IPS-20b (cell line): ENCODE results near the gene DMXL2.
A peak's percentile ranks its signal among the peaks of the same experiment; 100 is the strongest.
"Not testable (repeated sequence)": the region's sequence is repeated elsewhere in the genome, so short reads cannot be mapped to it uniquely, and the experiment has no call there.

ENCODE experiments used
- H3K27ac ChIP-seq: one replicate; pipeline ENCODE4 v1.5.1; 2013; ENCODE audit warnings: low read length
- H3K27me3 ChIP-seq: 2 replicates; pipeline ENCODE4 v1.6.1; 2013; ENCODE audit warnings: mild to moderate bottlenecking, low read length, inconsistent platforms; ENCODE audit not compliant: insufficient read depth
- H3K36me3 ChIP-seq: 2 replicates; pipeline ENCODE4 v1.6.1; 2013; ENCODE audit warnings: low read depth, mild to moderate bottlenecking, inconsistent platforms, low read length, moderate library complexity; ENCODE audit not compliant: insufficient read depth
- H3K4me1 ChIP-seq: 2 replicates; pipeline ENCODE4 v1.6.1; 2013; ENCODE audit warnings: mild to moderate bottlenecking, control low read depth, inconsistent platforms, low read length, moderate library complexity; ENCODE audit not compliant: insufficient read depth
- H3K4me3 ChIP-seq: 2 replicates; pipeline ENCODE4 v1.5.1; 2013; ENCODE audit warnings: mild to moderate bottlenecking, low read length, inconsistent platforms
- H3K9ac ChIP-seq: 2 replicates; pipeline ENCODE4 v1.6.1; 2013; ENCODE audit warnings: low read depth, mild to moderate bottlenecking, inconsistent platforms, low read length, moderate library complexity
- H3K9me3 ChIP-seq: 2 replicates; pipeline ENCODE4 v1.6.1; 2013; ENCODE audit warnings: mild to moderate bottlenecking, low read depth, low read length, inconsistent platforms; ENCODE audit not compliant: insufficient read depth

The DMXL2 gene

DNA sequence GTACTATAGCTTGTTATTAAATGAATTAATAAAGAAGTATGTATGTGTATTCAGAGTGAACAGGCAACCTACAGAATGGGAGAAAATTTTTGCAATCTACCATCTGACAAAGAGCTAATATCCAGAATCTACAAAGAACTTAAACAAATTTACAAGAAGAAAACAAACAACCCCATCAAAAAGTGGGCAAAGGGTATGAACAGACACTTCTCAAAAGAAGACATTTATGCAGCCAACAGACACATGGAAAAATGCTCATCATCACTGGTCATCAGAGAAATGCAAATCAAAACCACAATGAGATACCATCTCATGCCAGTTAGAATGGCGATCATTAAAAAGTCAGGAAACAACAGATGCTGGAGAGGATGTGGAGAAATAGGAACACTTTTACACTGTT, 25.5 kb upstream of the DMXL2 start:
- H3K9ac ChIP-seq, H3K36me3 ChIP-seq, H3K4me3 ChIP-seq, H3K27me3 ChIP-seq, H3K27ac ChIP-seq, H3K4me1 ChIP-seq, H3K9me3 ChIP-seq: not testable (repeated sequence)

DNA sequence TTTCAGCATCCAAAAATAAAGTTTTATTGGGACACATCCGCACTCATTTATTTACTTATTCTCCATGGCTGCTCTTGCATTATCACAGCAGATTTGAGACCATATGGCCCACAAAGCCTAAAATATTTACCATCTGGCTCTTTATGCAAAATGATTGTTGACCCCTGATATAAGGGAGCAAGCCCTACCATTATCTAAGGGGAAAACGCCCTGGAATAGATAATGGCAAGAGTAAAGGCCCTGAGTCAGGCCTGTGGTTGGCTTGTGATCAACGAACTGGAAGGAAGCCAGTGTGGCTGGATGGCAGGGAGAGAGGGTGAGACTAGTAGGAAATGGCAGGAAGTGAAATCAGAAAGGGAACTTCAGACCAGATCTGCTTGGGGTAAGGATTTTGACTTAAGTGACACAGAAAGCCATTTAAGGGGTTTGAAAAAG, 24.6 kb upstream of the DMXL2 start:
- no peak overlapping the region for H3K4me3 ChIP-seq

DNA sequence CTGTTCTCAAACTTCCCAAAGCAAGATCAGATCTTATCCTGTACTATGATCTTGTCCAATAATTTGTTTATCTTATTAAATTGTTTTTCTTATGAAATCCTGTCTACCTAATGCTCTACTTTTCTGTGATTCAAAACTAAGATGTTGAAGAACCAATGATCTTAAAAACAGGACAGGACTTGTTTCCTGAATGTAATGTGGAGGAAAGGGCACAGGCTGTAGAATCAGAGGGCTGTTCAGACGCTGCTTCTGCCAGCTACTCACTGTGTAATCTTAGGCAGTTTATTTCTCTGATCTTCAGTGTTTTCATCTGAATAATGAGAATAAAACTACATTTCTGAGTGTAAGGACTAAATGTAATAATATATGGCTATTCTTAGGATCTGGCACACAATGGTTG, 20.1 kb upstream of the DMXL2 start:
- Histone ChIP-seq H3K27ac (no peak overlapping the region), H3K36me3 (no peaks in the 10 kb centered on the region), H3K27me3 (no peaks in the 10 kb centered on the region), H3K4me3 (no peak overlapping the region), H3K4me1 (no peaks in the 10 kb centered on the region), H3K9ac (no peak overlapping the region), H3K9me3 (no peaks in the 10 kb centered on the region)

More for the DNA sequence above, 24.6 kb upstream of the DMXL2 start:
- H3K27ac ChIP-seq = no peak overlapping the region
- no peaks in the 10 kb centered on the region for H3K4me1 ChIP-seq
- H3K36me3 ChIP-seq = no peaks in the 10 kb centered on the region
- no peaks in the 10 kb centered on the region for H3K9me3 ChIP-seq
- H3K27me3 ChIP-seq = no peaks in the 10 kb centered on the region
- no peak overlapping the region for H3K9ac ChIP-seq

DNA sequence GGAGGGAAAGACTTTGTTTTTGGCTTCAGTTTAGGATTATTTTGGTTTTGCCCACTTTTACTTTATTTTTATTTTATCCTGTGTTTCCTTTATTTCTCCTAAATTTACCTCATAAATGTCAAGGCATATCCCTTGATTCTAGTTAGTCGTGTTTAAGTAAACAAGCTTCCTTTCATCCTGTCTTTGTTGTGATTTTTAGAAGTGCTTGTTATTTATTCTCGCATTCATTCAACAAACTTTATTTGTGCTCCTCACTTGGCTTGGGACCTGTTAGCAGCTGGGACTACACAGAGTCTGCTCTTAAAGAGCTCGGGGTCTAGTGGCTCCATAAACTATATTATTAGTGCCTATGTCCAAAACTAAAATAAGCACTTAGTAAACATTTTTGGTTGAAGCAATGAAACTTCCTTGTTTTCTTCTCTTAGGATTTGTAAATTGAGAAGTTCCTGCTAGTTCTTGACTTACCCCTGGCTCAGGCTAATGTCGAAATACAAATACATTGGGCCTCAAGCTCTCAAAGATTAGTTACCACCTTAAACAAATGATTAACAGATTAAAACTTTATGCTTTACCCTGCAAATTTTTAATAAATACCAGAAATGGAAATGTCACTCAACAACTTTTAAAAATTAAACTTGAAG, 19.0 kb upstream of the DMXL2 start:
- H3K9me3 ChIP-seq = no peaks in the 10 kb centered on the region
- no peak overlapping the region for H3K9ac ChIP-seq
- H3K36me3 ChIP-seq = no peaks in the 10 kb centered on the region
- no peak overlapping the region for H3K4me3 ChIP-seq
- H3K4me1 ChIP-seq = no peaks in the 10 kb centered on the region
- H3K27ac ChIP-seq = no peak overlapping the region
- no peaks in the 10 kb centered on the region for H3K27me3 ChIP-seq

DNA sequence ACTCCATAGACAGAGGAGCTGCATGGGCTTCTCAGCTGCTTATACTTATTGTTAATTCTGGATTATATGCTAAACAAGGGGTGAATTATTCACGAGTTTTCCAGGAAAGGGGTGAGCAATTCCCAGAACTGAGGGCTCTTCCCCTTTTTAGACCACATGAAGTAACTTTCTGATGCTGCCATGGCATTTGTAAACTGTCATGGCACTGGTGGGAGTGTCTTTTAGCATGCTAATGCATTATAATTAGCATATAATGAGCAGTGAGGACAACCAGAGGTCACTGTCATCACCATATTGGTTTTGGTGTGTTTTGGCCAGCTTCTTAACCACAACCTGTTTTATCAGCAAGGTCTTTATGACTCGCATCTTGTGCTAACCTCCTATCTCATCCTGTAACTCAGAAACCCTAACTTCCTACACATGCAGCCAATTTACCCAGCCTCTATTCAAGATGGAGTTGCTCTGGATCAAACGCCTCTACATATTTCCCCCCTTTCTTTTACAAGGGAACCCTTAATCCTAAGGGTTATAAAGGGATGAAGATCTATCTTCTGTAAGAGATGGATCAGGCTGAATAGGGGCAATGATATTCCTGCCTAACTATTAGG, 12.1 kb upstream of the DMXL2 start:
- Histone ChIP-seq H3K4me3 (no peak overlapping the region), H3K9ac (no peak overlapping the region), H3K27me3 (peaks cover 9% of the 10 kb centered on the region), H3K9me3 (no peaks in the 10 kb centered on the region), H3K27ac (no peak overlapping the region), H3K4me1 (no peaks in the 10 kb centered on the region), H3K36me3 (no peaks in the 10 kb centered on the region)

DNA sequence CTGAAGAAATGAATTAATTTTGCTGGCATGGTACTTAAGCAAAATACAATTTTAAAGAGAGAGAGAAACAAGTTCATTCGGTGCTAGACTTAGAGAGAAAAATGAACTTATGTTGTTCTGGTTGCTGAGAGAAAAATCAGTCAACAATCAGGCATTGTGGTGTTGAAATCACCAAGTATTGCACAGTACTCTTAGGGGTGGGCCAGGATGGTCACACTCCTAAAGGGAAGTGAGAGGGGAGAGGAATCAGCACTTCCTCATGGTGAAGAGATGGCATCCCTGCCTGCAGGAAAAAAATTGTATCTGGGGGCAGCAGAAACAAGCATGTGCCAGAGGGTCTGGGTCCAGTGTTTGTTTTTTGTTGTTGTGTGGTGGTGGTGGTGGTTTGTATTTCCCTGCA, 7.0 kb upstream of the DMXL2 start:
- Histone ChIP-seq H3K36me3 (no peaks in the 10 kb centered on the region), H3K9ac (no peak overlapping the region), H3K27me3 (no peaks in the 10 kb centered on the region; the same call in 1 of the 2 replicates), H3K27ac (no peak overlapping the region), H3K9me3 (no peaks in the 10 kb centered on the region), H3K4me1 (no peaks in the 10 kb centered on the region), H3K4me3 (no peak overlapping the region)

DNA sequence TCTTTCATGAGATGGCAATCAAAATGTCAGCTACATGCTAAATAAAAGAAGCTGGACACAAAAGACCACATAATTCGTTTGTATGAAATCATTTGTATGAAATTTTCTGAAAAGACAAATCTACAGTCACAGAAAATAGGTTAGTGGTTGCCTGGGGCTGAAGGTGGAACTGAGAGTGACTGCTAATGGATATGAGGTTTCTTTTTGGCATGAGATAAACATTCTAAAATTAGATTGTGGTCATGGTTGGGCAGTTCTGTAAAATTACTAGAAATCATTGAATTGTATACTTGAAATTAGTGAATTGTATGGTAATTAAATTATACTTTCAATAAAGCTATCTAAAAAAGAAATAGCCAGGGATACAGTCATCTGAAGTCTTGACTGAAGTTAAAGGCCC, 2.7 kb upstream of the DMXL2 start:
- peaks cover 22% of the 10 kb centered on the region for H3K27me3 ChIP-seq
- peaks cover 8% of the 10 kb centered on the region for H3K4me1 ChIP-seq
- H3K4me3 ChIP-seq = no peak overlapping the region
- H3K27ac ChIP-seq = no peak overlapping the region
- no peak overlapping the region for H3K9ac ChIP-seq
- H3K36me3 ChIP-seq = no peaks in the 10 kb centered on the region
- no peaks in the 10 kb centered on the region for H3K9me3 ChIP-seq

DNA sequence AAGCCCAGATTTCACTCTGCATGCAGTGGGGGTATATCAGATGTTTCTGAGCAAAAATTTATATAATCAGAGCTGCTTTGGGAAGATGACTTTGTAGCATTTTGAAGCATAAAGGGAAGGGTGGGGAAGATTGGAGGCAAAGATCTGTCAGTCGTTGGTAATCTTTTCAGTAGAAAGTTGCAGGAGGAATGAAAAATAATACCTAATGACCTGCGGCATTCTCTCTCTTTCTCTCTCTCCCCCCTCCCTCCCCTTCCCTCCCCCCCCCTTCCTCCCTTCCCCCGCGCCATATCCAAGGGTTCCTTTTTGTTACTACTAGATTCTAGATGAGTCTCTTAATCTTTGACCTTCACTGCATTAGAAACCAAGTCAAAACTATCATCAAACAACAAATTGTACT, 1.5 kb upstream of the DMXL2 start:
- H3K36me3 ChIP-seq = no peaks in the 10 kb centered on the region
- peaks cover 8% of the 10 kb centered on the region for H3K4me1 ChIP-seq
- H3K4me3 ChIP-seq = no peak overlapping the region
- no peak overlapping the region for H3K9ac ChIP-seq
- no peak overlapping the region for H3K27ac ChIP-seq
- no peaks in the 10 kb centered on the region for H3K9me3 ChIP-seq
- peaks cover 22% of the 10 kb centered on the region for H3K27me3 ChIP-seq

DNA sequence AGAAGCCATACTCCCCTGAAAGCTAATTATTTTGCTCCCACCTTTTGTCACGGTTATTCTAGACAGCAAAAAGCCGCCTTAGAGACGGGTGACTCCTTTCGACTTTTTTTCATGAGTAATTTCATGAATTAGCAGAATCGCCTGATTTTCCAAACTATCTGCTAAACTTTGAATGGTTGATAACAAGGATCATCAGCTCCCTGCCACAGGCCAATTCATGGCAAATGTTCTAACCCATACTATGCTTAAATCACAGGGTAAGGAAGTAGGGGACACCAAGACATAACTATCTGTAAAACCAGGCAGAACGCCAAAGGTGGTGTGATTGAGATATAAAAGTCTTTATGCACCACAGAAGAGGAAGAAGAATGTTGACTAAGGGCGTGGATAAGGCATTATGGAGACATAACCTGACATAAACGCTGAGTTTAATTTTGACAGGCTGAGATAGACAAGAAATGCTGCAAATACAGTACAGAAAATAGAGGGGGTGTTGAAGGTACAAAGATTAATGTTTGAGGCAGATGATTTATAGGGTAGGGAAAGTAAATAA, 891 bp upstream of the DMXL2 start:
- Histone ChIP-seq H3K9ac (peak overlapping the region; percentile 80; the same call in 1 of the 2 replicates), H3K9me3 (no peaks in the 10 kb centered on the region), H3K4me3 (peak overlapping the region; percentile 83), H3K4me1 (peaks cover 8% of the 10 kb centered on the region), H3K36me3 (no peaks in the 10 kb centered on the region), H3K27ac (no peak overlapping the region), H3K27me3 (peaks cover 22% of the 10 kb centered on the region)

DNA sequence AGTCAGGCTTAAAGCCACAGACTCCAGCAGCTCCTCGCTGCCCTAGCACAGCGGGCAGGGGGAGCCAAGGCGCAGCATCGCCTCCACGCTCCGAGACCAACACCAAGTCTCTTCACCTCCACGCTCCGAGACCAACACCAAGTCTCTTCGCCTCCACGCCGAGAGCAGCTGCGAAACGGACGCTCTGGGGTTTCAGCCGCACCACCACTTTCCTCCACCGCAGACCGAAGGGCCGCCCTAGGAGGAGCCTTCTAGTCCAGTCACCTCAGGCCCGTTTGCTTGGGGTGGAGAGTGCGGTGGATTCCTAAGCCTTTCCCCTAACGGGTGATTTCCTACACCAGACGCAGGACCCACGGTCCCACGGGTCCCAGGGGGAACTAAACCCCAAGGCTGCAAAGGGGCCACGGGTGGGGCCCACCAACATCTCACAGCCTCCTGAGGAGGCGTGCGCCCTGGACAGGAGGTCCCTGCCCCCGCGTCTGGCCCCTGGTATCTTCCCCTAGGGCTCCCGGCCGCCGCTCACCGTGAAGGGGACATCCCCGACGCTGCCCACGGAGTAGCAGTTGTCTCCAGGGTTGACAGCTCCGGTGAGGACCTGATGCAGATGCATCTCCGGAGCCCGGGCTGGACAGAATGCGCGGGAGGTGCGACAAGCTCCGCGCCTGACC, 501 bp downstream of the DMXL2 start:
- no peaks in the 10 kb centered on the region for H3K36me3 ChIP-seq
- peaks cover 22% of the 10 kb centered on the region for H3K27me3 ChIP-seq
- H3K9ac ChIP-seq = peak overlapping the region; percentile 80
- H3K4me1 ChIP-seq = peaks cover 8% of the 10 kb centered on the region
- peak overlapping the region; percentile 83 for H3K4me3 ChIP-seq
- no peak overlapping the region for H3K27ac ChIP-seq
- no peaks in the 10 kb centered on the region for H3K9me3 ChIP-seq

DNA sequence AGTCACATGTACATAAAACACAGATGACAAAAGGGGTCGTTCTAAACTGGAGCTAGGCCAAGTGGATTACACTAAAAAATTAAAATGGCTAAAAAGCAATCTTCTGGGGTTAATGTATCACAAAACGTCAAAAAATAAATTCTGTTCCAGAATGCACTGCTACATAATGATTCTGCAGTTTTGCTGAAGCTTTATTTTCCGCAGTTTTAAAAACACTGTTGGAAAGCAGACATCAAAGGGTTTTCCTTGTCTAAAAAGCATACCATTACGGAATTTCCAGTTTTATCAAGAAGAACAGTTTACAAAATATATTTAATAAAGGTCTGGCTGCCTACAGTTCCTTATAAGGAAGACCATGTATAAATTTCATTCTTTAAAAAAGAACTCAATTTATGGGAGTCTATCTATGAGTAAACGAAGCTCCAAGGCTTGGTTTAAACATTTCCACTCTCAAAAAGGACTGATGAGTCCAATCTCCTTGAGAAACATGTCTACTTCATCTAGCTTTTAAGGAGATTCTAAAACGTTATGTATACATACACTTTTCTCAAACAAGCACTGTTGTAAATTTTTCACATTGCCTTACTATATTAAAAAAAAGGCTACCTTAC, 1.3 kb downstream of the DMXL2 start:
- H3K36me3 ChIP-seq = no peaks in the 10 kb centered on the region
- H3K27ac ChIP-seq = no peak overlapping the region
- no peaks in the 10 kb centered on the region for H3K9me3 ChIP-seq
- peaks cover 8% of the 10 kb centered on the region for H3K4me1 ChIP-seq
- peaks cover 22% of the 10 kb centered on the region for H3K27me3 ChIP-seq
- H3K9ac ChIP-seq = peak overlapping the region; percentile 80; the same call in 1 of the 2 replicates
- peak overlapping the region; percentile 83 for H3K4me3 ChIP-seq
